GM21381 (cell line): ENCODE results near the gene UAP1L1.

ENCODE experiments used
- ATAC-seq: cut with Tn5 transposase; IDR thresholded peaks from one replicate; pipeline ENCODE4 v1.9.1; 2021; ENCODE audit warnings: mild to moderate bottlenecking, moderate library complexity; ENCODE audit not compliant: unreplicated experiment

The UAP1L1 gene

GRCh38 chr9:137071282-137071681 lies 6.0 kb upstream of the UAP1L1 start:
- ATAC-seq, result no peak

DNA sequence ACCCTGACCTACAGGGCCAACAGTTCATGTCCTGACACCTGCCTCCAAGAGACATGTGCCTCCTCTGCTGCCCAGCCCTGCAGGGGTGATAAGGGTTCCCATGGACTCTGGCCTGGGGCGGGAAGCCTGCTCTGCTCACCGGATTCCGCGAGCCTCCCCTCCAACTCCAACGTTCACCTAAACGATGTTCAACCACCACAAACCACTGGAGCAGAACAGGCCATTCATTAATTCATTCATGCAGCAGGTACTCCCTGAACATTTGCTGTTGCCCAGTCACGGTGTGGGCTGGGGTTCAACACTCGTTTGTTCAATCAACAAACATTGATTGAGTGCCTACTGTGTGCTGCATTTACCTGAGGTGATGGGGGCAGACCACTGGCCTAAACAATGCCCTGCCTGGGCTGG lies 3.3 kb upstream of the UAP1L1 start:
- no peak for ATAC-seq

DNA sequence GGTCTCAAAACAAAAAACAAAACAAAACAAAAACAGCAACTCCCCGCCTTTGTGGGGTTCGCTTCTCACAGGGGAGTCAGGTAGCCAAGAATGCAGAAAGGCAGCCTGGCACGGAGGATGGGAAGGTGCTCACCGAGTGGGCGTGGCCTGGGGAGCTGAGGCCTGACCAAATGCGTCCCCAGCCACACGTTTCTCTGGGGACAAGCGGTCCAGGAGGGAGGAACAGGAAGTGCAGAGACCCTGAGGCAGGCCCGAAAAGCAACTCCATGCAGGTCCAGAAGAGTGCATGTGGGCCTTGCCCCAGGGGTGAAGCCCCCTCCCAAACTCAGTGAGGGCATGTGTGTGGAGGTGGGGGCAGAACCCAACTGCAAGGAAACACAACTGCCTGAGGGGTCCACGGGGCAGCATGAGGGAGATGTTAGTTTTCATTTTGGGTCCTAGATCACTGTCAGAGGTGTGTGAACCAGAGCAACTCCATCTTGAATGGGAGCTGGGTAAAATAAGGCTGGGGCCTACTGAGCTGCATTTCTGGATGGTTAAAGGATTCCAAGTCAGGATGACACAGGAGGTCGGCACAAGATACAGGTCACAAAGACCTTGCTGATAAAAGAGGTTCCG lies 2.6 kb upstream of the UAP1L1 start:
- no peak for ATAC-seq

DNA sequence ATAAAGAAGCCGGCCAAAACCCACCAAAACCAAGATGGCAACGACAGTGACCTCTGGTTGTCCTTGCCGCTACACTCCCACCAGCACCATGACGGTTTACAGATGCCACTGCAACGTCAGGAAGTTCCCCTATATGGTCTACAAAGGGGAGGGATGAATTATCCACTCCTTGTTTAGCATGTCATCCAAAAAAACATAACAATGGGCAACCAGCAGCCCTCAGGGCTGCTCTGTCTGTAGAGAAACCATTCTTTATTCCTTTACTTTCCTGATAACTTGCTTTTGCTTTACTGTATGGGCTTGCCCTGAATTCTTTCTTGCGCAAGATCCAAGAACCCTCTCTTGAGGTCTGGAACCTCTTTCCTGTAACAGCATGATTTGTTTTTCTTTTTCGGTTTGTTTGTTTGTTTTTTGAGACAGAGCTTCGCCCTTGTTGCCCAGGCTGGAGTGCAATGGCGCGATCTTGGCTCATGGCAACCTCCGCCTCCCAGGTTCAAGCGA lies 2.0 kb upstream of the UAP1L1 start:
- no peak for ATAC-seq

DNA sequence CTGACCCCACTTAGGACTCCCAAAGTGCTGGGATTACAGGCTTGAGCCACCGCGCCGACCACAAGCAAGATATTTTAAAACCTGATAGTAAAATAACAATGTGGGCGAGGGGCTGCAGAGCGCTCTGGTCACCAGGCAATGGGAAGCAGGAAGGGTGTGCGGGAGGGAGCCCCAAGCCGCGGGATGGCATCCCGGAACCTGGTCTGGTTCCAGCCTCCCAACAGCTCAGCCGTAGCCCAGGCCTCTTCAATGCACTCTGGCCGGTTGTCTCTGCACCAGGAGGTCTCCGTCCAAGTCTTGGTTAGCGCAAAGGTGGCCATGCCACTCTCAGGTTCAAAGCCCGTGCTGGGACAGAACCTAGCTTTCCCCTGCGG lies 694 bp upstream of the UAP1L1 start:
- ATAC-seq, result no peak

DNA sequence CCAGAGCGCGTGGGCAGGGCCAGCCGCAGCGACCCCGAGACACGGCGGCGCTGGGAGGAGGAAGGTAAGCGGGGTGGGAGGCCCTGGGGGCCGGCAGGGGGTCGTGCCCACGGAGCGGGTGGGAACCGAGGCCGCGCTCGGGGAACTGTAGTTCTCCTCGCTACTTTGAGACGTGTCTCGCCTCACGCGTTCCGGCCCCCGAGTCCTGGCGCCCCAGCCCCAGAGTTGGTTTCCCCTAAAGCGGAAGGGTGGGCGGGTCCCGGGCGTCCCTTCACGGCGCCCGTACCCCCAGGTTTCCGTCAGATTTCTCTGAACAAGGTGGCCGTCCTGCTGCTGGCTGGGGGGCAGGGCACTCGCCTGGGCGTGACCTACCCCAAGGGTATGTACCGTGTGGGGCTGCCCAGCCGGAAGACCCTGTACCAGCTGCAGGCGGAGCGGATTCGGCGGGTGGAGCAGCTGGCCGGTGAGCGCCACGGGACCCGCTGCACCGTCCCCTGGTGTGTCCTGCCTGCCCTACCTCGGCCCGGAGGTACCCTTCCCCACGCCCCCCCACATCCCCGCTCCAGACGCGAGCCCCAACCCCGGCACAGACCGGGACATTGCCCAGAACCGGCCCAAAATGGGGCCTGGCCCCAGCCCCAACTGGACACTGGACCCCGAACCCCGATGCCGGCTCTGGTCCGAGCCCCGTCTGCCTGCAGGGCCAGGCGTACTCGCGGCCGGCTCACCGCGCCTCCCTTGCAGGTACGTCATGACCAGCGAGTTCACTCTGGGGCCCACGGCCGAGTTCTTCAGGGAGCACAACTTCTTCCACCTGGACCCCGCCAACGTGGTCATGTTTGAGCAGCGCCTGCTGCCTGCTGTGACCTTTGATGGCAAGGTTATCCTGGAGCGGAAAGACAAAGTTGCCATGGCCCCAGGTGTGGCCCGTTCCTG lies 709 bp downstream of the UAP1L1 start:
- ATAC-seq, result no peak

DNA sequence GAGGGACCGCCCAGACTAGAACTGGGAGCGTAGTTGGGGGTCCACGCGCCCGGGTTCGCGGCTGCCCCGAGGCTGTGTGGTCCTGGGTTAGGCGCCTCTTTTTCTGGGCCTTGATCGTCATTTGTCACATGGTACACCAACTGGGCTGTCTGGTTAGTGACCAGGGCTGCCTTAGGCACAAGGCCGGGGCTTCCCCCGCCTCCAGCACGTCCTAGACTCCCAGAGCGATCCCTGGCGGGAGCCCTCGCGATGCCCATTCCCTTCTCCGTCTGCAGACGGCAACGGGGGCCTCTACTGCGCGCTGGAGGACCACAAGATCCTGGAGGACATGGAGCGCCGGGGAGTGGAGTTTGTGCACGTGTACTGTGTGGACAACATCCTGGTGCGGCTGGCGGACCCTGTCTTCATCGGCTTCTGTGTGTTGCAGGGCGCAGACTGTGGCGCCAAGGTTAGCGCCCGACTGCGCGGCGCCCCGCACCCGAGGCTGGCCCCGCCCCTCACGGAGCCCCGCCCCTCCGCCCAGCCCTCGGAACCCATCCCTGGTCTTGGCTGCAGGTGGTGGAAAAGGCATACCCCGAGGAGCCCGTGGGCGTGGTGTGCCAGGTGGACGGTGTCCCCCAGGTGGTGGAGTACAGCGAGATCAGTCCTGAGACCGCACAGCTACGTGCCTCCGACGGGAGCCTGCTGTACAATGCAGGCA lies 1.5 kb downstream of the UAP1L1 start:
- no peak for ATAC-seq

- no peak for ATAC-seq
Measured at GRCh38 chr9:137079401-137079787, 2.1 kb downstream of the UAP1L1 start.

- no peak for ATAC-seq
Measured at GRCh38 chr9:137080260-137081122, 3.2 kb downstream of the UAP1L1 start.

DNA sequence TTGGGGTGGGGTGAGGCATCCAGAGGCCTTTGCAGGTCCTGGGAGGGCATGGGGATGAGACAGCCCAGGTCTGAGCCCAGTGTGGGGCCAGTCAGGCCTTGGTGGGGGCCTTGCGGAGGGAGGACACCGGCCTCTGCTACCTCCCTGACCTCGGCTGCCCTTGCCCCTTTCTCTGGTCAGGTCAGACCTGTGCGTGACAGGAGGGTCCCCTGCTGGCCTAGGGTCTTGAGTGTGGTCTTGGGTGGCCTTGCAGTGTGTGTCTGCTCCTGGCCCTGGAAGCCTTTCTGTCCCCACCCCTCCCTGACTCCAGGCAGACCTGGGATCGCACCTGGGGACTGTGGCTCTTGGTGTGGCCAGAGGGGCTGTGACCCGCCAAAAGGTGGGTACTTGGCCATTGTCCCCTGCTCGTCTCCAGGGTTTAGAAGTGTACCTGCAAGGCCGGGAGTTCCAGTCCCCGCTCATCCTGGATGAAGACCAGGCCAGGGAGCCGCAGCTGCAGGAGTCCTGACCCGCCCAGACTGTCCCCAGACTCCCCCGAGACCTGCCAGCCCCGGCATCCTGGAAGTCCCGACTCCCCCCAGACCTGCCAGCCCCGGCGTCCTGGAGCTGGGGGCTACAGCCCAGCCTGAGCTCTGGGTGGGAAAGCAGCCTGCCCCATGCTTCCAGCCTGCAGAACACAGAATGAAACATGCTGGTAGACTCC lies 5.1 kb downstream of the UAP1L1 start:
- ATAC-seq, result no peak

DNA sequence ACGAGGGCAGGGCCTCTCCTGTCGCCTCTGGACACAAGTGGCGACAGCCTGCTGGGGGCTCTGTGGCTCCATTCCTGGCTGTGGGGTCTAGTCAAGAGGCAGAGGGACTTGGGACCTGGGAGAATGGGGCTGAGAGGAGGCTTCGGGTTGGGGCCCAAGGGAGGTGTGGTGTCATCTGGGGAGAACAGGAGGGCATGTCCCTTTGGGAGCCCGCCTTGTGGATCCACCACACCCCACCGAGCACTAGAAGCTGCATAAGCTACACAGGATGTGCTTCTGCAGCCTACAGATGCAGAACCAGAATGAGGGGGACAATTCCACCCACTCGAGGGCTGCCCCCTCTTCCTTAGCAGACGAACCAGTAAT lies 5.6 kb downstream of the UAP1L1 start:
- no peak for ATAC-seq

DNA sequence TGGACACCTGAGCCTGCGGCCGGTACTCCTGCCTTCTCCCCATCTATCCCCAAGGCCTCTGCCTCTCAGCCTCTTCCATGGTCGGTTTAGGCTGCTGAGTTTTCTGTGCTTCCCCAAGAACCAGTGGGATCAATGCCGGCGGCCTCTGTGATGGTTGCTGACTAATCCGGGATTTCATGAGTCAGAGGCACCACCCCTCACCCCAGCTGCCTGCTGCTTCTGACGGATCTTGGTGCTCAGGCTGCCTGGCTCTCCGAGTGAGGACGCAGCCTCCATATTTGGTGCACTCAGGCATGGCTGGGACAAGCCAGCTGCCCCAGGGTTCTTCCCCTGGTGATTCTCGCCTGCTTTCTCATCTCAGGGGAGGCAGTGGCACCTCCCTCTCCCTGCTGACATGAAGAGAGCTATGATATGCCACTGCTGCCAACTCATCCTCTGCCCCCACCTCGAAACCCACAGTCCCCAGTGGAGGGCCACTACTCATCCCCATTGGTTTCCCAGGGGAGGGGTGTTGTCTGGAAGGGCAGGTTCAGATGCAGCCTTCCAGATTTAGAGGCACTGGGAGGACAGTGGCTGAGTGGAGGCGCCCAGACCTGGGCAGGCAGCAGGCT lies 6.2 kb downstream of the UAP1L1 start:
- ATAC-seq, result no peak

DNA sequence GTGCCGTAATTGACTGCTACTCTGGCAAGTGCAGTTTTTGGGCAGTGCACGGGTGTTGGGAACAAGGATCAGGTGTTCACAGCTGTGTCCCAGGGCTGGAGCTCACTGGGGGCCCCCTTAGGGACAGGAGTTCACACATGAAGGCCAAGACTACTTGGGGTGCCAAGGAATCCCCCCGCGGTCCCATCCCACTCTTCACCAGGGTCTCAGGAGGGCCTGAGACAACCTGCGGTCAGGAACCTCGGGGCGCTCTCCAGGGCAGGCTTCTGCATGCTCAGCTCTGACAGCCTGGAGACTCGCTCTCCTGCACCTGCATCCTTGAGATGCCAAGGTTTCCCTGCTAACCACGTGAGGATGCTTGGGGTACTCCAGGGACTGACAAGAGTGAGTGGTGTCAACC lies 7.2 kb downstream of the UAP1L1 start:
- ATAC-seq, result no peak

GRCh38 chr9:137085920-137086530 lies 8.7 kb downstream of the UAP1L1 start:
- ATAC-seq, result no peak

DNA sequence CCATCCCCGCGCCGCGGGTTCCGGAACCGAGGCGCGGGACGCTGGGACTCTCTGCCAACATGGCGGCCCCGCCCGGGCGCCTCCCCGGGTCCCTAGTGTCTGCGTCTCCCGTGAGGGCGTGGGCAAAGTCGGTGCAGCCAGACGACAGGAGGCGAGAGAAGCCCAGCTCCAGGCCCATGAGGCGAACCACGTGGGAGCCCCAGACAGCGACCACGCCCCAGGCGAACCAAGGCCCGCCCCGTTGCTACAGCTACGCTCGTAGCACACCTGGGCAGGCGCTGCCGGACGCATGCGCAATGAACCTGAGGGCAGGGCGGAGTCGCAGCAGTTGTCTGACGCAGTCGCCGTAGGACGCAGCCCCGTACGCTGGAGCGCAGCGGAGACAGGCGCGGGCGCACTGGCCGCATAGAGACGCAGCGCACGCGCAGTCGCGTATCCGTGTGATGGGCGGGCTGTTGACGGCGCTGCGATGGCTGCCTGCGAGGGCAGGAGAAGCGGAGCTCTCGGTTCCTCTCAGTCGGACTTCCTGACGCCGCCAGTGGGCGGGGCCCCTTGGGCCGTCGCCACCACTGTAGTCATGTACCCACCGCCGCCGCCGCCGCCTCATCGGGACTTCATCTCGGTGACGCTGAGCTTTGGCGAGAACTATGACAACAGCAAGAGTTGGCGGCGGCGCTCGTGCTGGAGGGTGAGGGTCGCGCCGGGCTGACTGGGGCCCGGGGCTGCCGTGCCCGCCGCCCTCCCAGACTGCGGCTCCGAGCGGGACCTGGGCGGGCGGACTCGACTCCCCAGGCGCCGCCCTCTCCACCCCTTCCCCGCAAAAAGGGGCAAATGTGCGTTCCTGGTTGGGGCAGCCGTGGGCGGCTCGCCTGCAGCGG lies 9.5 kb downstream of the UAP1L1 start, which contains the start of gene MAN1B1:
MAN1B1 (plus strand) TSS at position 455 of the 878 bp plus-strand sequence; CDS start at position 470, 15 bp downstream.
- peak; percentile 78 for ATAC-seq

- no peak for ATAC-seq
Measured at GRCh38 chr9:137087409-137087925, 10.2 kb downstream of the UAP1L1 start.

GRCh38 chr9:137088121-137088520 lies 10.8 kb downstream of the UAP1L1 start:
- no peak for ATAC-seq
